T-cell (primary cell): ENCODE results near the gene HLCS. TPM values are rescaled to one million over a fixed set of nuclear protein-coding genes. Genes with fewer than 3 reads are reported as not detected.
"Not testable (repeated sequence)": the region's sequence is repeated elsewhere in the genome, so short reads cannot be mapped to it uniquely, and the experiment has no call there.

Source experiments
- ATAC-seq, 4 experiments: fragments of 200-7000 bp in 3 of 4; fragments of 150-1000 bp in 1 of 4; cut with Tn5 transposase; replicated peaks in 1 of 4; 1 replicate in 3 of 4; 2 replicates in 1 of 4; pipeline ENCODE4 v1.10.0; 2021; ENCODE audit warnings: moderate library complexity in 3 of 4, mild to moderate bottlenecking in 2 of 4, moderate number of reproducible peaks in 1 of 4
- CTCF ChIA-PET, 2 donors: fragments of 300-600 bp; sonication (Branson Sonifier 250); formaldehyde crosslinking; loops; one replicate each; lab custom pipeline; 2022; ENCODE audit warnings: antibody characterized with exemption in 2 of 2; lab: Charles Lee
- POLR2A ChIA-PET, 2 donors: fragments of 300-600 bp; sonication (Branson Sonifier 250); formaldehyde crosslinking; loops; one replicate each; lab custom pipeline; 2022; ENCODE audit warnings: antibody characterized with exemption in 2 of 2; lab: Charles Lee
- DNase-seq, 35 experiments: peaks; one replicate each; pipeline versions ENCODE4 v3.0.0 to v3.0.0-alpha.2; 2013 to 2023
- H3K27ac ChIP-seq: one replicate; pipeline ENCODE4 v1.5.1; 2013; ENCODE audit warnings: low read length
- H3K27me3 ChIP-seq, 2 experiments: replicated peaks in 1 of 2; 1 replicate in 1 of 2; 2 replicates in 1 of 2; pipeline versions ENCODE4 v1.6.1 to v1.7.0; 2013; ENCODE audit warnings: low read length in 1 of 2, mixed read lengths in 1 of 2; ENCODE audit not compliant: control insufficient read depth in 2 of 2, insufficient read depth in 2 of 2; ENCODE audit errors: extremely low read depth in 1 of 2
- H3K36me3 ChIP-seq, 2 donors: 1 replicate in 1 of 2; 2 replicates in 1 of 2; pipeline versions ENCODE4 v1.6.1 to v1.7.0; 2013; ENCODE audit warnings: low read length in 1 of 2; ENCODE audit not compliant: control insufficient read depth in 2 of 2, insufficient read depth in 1 of 2; ENCODE audit errors: extremely low read depth in 1 of 2
- H3K4me1 ChIP-seq, 2 experiments: 1 replicate in 1 of 2; 2 replicates in 1 of 2; pipeline versions ENCODE4 v1.6.1 to v1.7.0; 2013; ENCODE audit warnings: low read length in 2 of 2, mixed read lengths in 1 of 2; ENCODE audit not compliant: insufficient read depth in 2 of 2, control insufficient read depth in 1 of 2; ENCODE audit errors: extremely low read depth in 1 of 2
- H3K4me3 ChIP-seq, 2 donors: 1 replicate in 1 of 2; 2 replicates in 1 of 2; pipeline versions ENCODE4 v1.5.1 to v1.7.0; 2013; ENCODE audit warnings: mild to moderate bottlenecking in 2 of 2, low read length in 1 of 2, moderate library complexity in 1 of 2; ENCODE audit not compliant: control insufficient read depth in 1 of 2; ENCODE audit errors: extremely low read depth in 1 of 2
- H3K9me3 ChIP-seq: 2 replicates; pipeline ENCODE4 v1.7.0; 2013
- H3K27ac Mint-ChIP-seq, 2 donors: one replicate each; pipeline ENCODE4 v1.8.0; 2020 to 2021; ENCODE audit warnings: mild to moderate bottlenecking in 2 of 2, mixed read lengths in 2 of 2
- H3K27me3 Mint-ChIP-seq, 2 donors: one replicate each; pipeline ENCODE4 v1.8.0; 2021 to 2022; ENCODE audit warnings: mixed read lengths in 2 of 2
- H3K36me3 Mint-ChIP-seq: one replicate; pipeline ENCODE4 v1.8.0; 2021; ENCODE audit warnings: mixed read lengths
- H3K4me1 Mint-ChIP-seq, 3 donors: one replicate each; pipeline ENCODE4 v1.8.0; 2020 to 2022; ENCODE audit warnings: mixed read lengths in 3 of 3, mild to moderate bottlenecking in 1 of 3
- H3K4me3 Mint-ChIP-seq, 3 donors: one replicate each; pipeline ENCODE4 v1.8.0; 2020 to 2022; ENCODE audit warnings: mild to moderate bottlenecking in 3 of 3, mixed read lengths in 3 of 3, moderate library complexity in 3 of 3
- H3K9me3 Mint-ChIP-seq, 3 donors: one replicate each; pipeline ENCODE4 v1.8.0; 2020 to 2022; ENCODE audit warnings: mixed read lengths in 3 of 3
- whole genome bisulfite sequencing: methylation state at CpG from one replicate; pipeline ENCODE4 v1.1.5; 2013; ENCODE audit warnings: missing lambda C conversion rate; ENCODE audit not compliant: insufficient coverage; 5-methylcytosine and 5-hydroxymethylcytosine counted together
- total RNA-seq, 35 experiments: library from RNA in 6 of 35; stranded (reverse) in 6 of 35; fragments of 120-200 nt in 1 of 35; gene quantifications; one replicate each; pipeline versions ENCODE4 v1.2.1 to v1.2.4 and lab custom pipeline; 2013 to 2026

HLCS gene
- total RNA-seq, 5 donors from 2014 or later (not counting 1 experiment from before 2014, with no cell fraction given): 13.0 to 15.6 (median 13.8) TPM

GRCh38 chr21:36825658-36826057, 140.8 kb downstream of the HLCS start:
- Histone ChIP-seq H3K4me1 (no peaks in the 10 kb centered on the region), H3K27ac (no peak overlapping the region), H3K9me3 (no peaks in the 10 kb centered on the region), H3K4me3 (no peak overlapping the region), H3K27me3 (no peaks in the 10 kb centered on the region), H3K36me3 (peaks cover 3 to 4% of the 10 kb centered on the region in 2 donors)
- no peaks in the 10 kb centered on the region for H3K4me1 Mint-ChIP-seq
- 91% methylated on average over 1 of the region's 5 CpGs for WGBS
- no peak overlapping the region for H3K4me3 Mint-ChIP-seq
- POLR2A ChIA-PET: no interaction called here
- ATAC-seq (no peak), DNase-seq (no peak)
- peaks cover 44% of the 10 kb centered on the region for H3K36me3 Mint-ChIP-seq
- no peaks in the 10 kb centered on the region for H3K9me3 Mint-ChIP-seq
- CTCF ChIA-PET: no interaction called here
- no peaks in the 10 kb centered on the region for H3K27me3 Mint-ChIP-seq
- H3K27ac Mint-ChIP-seq: no peak overlapping the region

GRCh38 chr21:36821032-36821299, 145.5 kb downstream of the HLCS start:
- H3K9me3 ChIP-seq: no peaks in the 10 kb centered on the region
- no peak overlapping the region for H3K4me3 ChIP-seq
- no peaks in the 10 kb centered on the region for H3K4me1 ChIP-seq
- H3K27ac ChIP-seq: no peak overlapping the region
- CTCF ChIA-PET: no interaction called here
- POLR2A ChIA-PET: no interaction called here
- DNase-seq: no peak
- H3K4me3 Mint-ChIP-seq: no peak overlapping the region
- H3K27me3 Mint-ChIP-seq: no peaks in the 10 kb centered on the region
- no peaks in the 10 kb centered on the region for H3K4me1 Mint-ChIP-seq
- H3K36me3 ChIP-seq: peaks cover 3 to 4% of the 10 kb centered on the region in 2 donors
- no peak for ATAC-seq
- no peaks in the 10 kb centered on the region for H3K27me3 ChIP-seq
- no peaks in the 10 kb centered on the region for H3K9me3 Mint-ChIP-seq
- no peak overlapping the region for H3K27ac Mint-ChIP-seq
- 86% methylated on average over 5 of the region's 7 CpGs for WGBS
- H3K36me3 Mint-ChIP-seq: peaks cover 49% of the 10 kb centered on the region

GRCh38 chr21:36820176-36821031, 146.1 kb downstream of the HLCS start:
- no peaks in the 10 kb centered on the region for H3K9me3 ChIP-seq
- 77% methylated on average over 27 of the region's 27 CpGs for WGBS
- Mint-ChIP-seq H3K4me1 (no peaks in the 10 kb centered on the region), H3K36me3 (peaks cover 46% of the 10 kb centered on the region), H3K9me3 (no peaks in the 10 kb centered on the region), H3K27ac (no peak overlapping the region), H3K4me3 (no peak overlapping the region), H3K27me3 (no peaks in the 10 kb centered on the region)
- POLR2A ChIA-PET: no interaction called here
- no peak overlapping the region for H3K27ac ChIP-seq
- H3K4me3 ChIP-seq: no peak overlapping the region
- no peaks in the 10 kb centered on the region for H3K27me3 ChIP-seq
- H3K4me1 ChIP-seq: no peaks in the 10 kb centered on the region
- DNase-seq: no peak
- ATAC-seq: no peak
- H3K36me3 ChIP-seq: peaks cover 3 to 4% of the 10 kb centered on the region in 2 donors
- CTCF ChIA-PET: no interaction called here

GRCh38 chr21:36817732-36818450, 148.6 kb downstream of the HLCS start:
- H3K27ac Mint-ChIP-seq: no peak overlapping the region
- H3K9me3 Mint-ChIP-seq: no peaks in the 10 kb centered on the region
- no peak for ATAC-seq
- H3K4me3 Mint-ChIP-seq: no peak overlapping the region
- ChIA-PET POLR2A (no interaction called here), CTCF (no interaction called here)
- Histone ChIP-seq H3K27me3 (no peaks in the 10 kb centered on the region), H3K27ac (no peak overlapping the region), H3K4me3 (no peak overlapping the region), H3K9me3 (no peaks in the 10 kb centered on the region), H3K4me1 (no peaks in the 10 kb centered on the region), H3K36me3 (peaks cover 2 to 3% of the 10 kb centered on the region in 2 donors)
- peaks cover 31% of the 10 kb centered on the region for H3K36me3 Mint-ChIP-seq
- no peaks in the 10 kb centered on the region for H3K27me3 Mint-ChIP-seq
- WGBS: 80% methylated on average over 1 of the region's 13 CpGs
- no peaks in the 10 kb centered on the region for H3K4me1 Mint-ChIP-seq
- DNase-seq: no peak

GRCh38 chr21:36816561-36817130, 149.8 kb downstream of the HLCS start:
- WGBS: no CpG with 5 or more reads among the region's 9 CpGs
- no peaks in the 10 kb centered on the region for H3K4me1 Mint-ChIP-seq
- H3K27ac ChIP-seq: no peak overlapping the region
- H3K4me3 Mint-ChIP-seq: no peak overlapping the region
- no peaks in the 10 kb centered on the region for H3K9me3 ChIP-seq
- no peak overlapping the region for H3K27ac Mint-ChIP-seq
- peaks cover 29% of the 10 kb centered on the region for H3K36me3 Mint-ChIP-seq
- DNase-seq: no peak
- H3K27me3 ChIP-seq: no peaks in the 10 kb centered on the region
- POLR2A ChIA-PET: no interaction called here
- no peak for ATAC-seq
- H3K36me3 ChIP-seq: peaks cover 1 to 3% of the 10 kb centered on the region in 2 donors
- no peaks in the 10 kb centered on the region for H3K27me3 Mint-ChIP-seq
- no peak overlapping the region for H3K4me3 ChIP-seq
- no peaks in the 10 kb centered on the region for H3K9me3 Mint-ChIP-seq
- CTCF ChIA-PET: no interaction called here
- H3K4me1 ChIP-seq: no peaks in the 10 kb centered on the region

GRCh38 chr21:36816026-36816425, 150.4 kb downstream of the HLCS start:
- H3K27me3 ChIP-seq, CTCF ChIA-PET, DNase-seq, ATAC-seq, H3K27me3 Mint-ChIP-seq, H3K4me1 Mint-ChIP-seq, H3K27ac ChIP-seq, H3K4me1 ChIP-seq, H3K4me3 Mint-ChIP-seq, H3K9me3 Mint-ChIP-seq, H3K9me3 ChIP-seq, H3K36me3 ChIP-seq, H3K27ac Mint-ChIP-seq, H3K4me3 ChIP-seq, POLR2A ChIA-PET: not testable (repeated sequence)
- peaks cover 25% of the 10 kb centered on the region for H3K36me3 Mint-ChIP-seq
